Measurements from ENCODE around the gene SLC9A8. TPM values are rescaled to one million over a fixed set of nuclear protein-coding genes. Genes with fewer than 3 reads are reported as not detected.
A peak's percentile ranks its signal among the peaks of the same experiment; 100 is the strongest.

The SLC9A8 gene
- total RNA-seq, 1 experiment from 2014 or later: 6.5 TPM

DNA sequence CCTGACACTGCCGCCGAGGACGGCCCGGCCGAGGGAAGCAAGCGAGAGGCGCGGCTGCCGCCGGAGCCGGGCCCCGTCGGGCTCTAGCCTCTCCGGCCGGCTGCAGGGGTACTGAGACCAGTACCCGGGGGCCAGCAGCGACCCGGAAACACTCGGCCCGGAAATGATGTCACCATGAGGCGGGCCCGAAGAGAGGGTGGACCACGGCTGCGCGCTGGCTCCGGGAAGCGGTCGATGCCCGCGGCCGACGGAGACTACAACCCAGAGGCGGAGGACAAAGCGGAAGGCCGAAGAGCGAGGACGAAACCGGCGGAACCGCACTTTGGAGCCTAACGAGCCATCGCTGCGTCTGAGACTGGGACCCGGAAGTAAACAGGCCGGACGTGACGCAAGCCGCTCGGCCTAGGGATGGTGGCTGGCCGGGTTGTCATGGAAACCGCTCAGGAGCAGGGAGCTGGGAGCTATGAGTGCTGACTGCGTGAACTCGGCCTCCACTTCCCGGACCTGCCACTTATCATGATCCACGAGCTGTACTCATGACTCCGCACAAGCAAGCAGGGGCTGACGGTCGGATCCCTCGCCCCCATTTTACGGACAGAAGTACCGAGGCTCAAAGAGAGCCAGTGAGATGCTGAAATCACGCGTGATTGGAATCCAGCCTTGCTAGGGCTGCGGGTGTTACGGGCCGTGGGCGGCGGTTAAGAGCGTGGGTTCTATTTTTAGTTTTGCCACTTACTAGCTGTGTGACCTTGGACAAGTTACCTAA lies 102.9 kb downstream of the SLC9A8 start, which contains the start of gene SPATA2:
Gene SPATA2 (minus strand): TSS at position 150 of the 766 bp plus-strand sequence. CDS start 7,039 bp downstream, outside the sequence.
- DNase-seq (ENCODE audit: low spot score) (peak; percentile 93), ATAC-seq (peak; percentile 86)
- ChIA-PET POLR2A (interaction anchor here (0.7 to 1.3 kb wide), 2 partner anchors 23 to 170 kb away, joined by 3 to 7 read pairs; no protein-coding TSS in a partner anchor), CTCF (interaction anchor here (0.7 to 1.8 kb wide), 7 partner anchors 12 to 307 kb away, joined by 3 to 9 read pairs (median 3); partner anchors contain the start of gene SLC9A8)
- H3K27me3 Mint-ChIP-seq (ENCODE audit: low read depth): peaks cover 6% of the 10 kb centered on the region; the same call in 1 of the 2 replicates
- H3K36me3 Mint-ChIP-seq: no peaks in the 10 kb centered on the region
- peaks cover 19% of the 10 kb centered on the region for H3K4me1 Mint-ChIP-seq
- H3K4me3 Mint-ChIP-seq: peak within 1 kb of the TSS; percentile 98
- peak within 1 kb of the TSS; percentile 100 for H3K27ac Mint-ChIP-seq
- no peaks in the 10 kb centered on the region for H3K9me3 Mint-ChIP-seq
- TF ChIP-seq AFF4 (CRISPR knock-in tag; IDR thresholded peaks at IDR 0.05; ENCODE audit: borderline replicate concordance): no peak
- no peak for TF ChIP-seq CBFB (CRISPR knock-in tag; IDR thresholded peaks at IDR 0.05; ENCODE audit: low read depth)
- TF ChIP-seq SMAD3 (CRISPR knock-in tag; IDR thresholded peaks at IDR 0.05; ENCODE audit: borderline replicate concordance): no peak
- TF ChIP-seq, protein P1, sequence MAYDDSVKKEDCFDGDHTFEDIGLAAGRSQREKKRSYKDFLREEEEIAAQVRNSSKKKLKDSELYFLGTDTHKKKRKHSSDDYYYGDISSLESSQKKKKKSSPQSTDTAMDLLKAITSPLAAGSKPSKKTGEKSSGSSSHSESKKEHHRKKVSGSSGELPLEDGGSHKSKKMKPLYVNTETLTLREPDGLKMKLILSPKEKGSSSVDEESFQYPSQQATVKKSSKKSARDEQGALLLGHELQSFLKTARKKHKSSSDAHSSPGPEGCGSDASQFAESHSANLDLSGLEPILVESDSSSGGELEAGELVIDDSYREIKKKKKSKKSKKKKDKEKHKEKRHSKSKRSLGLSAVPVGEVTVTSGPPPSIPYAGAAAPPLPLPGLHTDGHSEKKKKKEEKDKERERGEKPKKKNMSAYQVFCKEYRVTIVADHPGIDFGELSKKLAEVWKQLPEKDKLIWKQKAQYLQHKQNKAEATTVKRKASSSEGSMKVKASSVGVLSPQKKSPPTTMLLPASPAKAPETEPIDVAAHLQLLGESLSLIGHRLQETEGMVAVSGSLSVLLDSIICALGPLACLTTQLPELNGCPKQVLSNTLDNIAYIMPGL (CRISPR knock-in tag; IDR thresholded peaks at IDR 0.05): peak; percentile 62; the same call in 1 of the 2 replicates
- TF ChIP-seq, protein P2, sequence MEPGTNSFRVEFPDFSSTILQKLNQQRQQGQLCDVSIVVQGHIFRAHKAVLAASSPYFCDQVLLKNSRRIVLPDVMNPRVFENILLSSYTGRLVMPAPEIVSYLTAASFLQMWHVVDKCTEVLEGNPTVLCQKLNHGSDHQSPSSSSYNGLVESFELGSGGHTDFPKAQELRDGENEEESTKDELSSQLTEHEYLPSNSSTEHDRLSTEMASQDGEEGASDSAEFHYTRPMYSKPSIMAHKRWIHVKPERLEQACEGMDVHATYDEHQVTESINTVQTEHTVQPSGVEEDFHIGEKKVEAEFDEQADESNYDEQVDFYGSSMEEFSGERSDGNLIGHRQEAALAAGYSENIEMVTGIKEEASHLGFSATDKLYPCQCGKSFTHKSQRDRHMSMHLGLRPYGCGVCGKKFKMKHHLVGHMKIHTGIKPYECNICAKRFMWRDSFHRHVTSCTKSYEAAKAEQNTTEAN (CRISPR knock-in tag; IDR thresholded peaks at IDR 0.05): 0 out of 2 replicates have a peak, but pooled peaks have one; percentile 11
- TF ChIP-seq ZNF396 (CRISPR knock-in tag; IDR thresholded peaks at IDR 0.05; ENCODE audit: borderline replicate concordance): peak; percentile 82; the same call in 1 of the 2 replicates
- TF ChIP-seq E2F1 (CRISPR knock-in tag; IDR thresholded peaks at IDR 0.05): no peak
- TF ChIP-seq ZNF532 (CRISPR knock-in tag; IDR thresholded peaks at IDR 0.05; ENCODE audit: borderline replicate concordance): no peak
- TF ChIP-seq RORB (CRISPR knock-in tag; IDR thresholded peaks at IDR 0.05): no peak
- peak; percentile 91; the same call in 1 of the 2 replicates for TF ChIP-seq GTF2I (CRISPR knock-in tag; conservative IDR thresholded peaks at IDR 0.05)
- TF ChIP-seq TEAD4 (CRISPR knock-in tag; IDR thresholded peaks at IDR 0.05): no peak
- TF ChIP-seq, protein P3, sequence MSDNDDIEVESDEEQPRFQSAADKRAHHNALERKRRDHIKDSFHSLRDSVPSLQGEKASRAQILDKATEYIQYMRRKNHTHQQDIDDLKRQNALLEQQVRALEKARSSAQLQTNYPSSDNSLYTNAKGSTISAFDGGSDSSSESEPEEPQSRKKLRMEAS (CRISPR knock-in tag; IDR thresholded peaks at IDR 0.05): peak; percentile 54
- TF ChIP-seq NFE2L1 (CRISPR knock-in tag; IDR thresholded peaks at IDR 0.05): no peak
- no peak for TF ChIP-seq FOXP1 (CRISPR knock-in tag; IDR thresholded peaks at IDR 0.05; ENCODE audit: borderline replicate concordance)
- TF ChIP-seq PRRX2 (CRISPR knock-in tag; IDR thresholded peaks at IDR 0.05): peak; percentile 42; the same call in 1 of the 2 replicates
- TF ChIP-seq CREB1 (CRISPR knock-in tag; IDR thresholded peaks at IDR 0.05): peak; percentile 79; the same call in 1 of the 2 replicates
- TF ChIP-seq JAZF1 (CRISPR knock-in tag; IDR thresholded peaks at IDR 0.05): no peak
- TF ChIP-seq NR2C2 (CRISPR knock-in tag; IDR thresholded peaks at IDR 0.05): peak; percentile 98
- TF ChIP-seq ZNF671 (CRISPR knock-in tag; IDR thresholded peaks at IDR 0.05): no peak
- TF ChIP-seq ATF6 (CRISPR knock-in tag; IDR thresholded peaks at IDR 0.05): no peak
